Left renal pelvis (tissue), 4 donors: ENCODE data around the gene SOX10. TPM values are rescaled to one million over a fixed set of nuclear protein-coding genes. Genes with fewer than 3 reads are reported as not detected.

Experiments used
- DNase-seq, 4 donors: peaks; one replicate each; pipeline ENCODE4 v3.0.0-alpha.2; 2013; ENCODE audit warnings: low read depth in 4 of 4, low spot score in 3 of 4
- polyA plus RNA-seq, 4 donors: library from polyadenylated mRNA; unstranded; fragments of 120-200 nt; gene quantifications; one replicate each; pipeline ENCODE4 v1.2.1, GENCODE V29; 2013; ENCODE audit not compliant: insufficient read length in 4 of 4

Gene SOX10
- polyA plus RNA-seq, 4 donors, result 1.0 to 2.6 (median 1.9) TPM

GRCh38 chr22:38017272-38017920, 33.0 kb upstream of the SOX10 start:
- DNase-seq, result no peak

DNA sequence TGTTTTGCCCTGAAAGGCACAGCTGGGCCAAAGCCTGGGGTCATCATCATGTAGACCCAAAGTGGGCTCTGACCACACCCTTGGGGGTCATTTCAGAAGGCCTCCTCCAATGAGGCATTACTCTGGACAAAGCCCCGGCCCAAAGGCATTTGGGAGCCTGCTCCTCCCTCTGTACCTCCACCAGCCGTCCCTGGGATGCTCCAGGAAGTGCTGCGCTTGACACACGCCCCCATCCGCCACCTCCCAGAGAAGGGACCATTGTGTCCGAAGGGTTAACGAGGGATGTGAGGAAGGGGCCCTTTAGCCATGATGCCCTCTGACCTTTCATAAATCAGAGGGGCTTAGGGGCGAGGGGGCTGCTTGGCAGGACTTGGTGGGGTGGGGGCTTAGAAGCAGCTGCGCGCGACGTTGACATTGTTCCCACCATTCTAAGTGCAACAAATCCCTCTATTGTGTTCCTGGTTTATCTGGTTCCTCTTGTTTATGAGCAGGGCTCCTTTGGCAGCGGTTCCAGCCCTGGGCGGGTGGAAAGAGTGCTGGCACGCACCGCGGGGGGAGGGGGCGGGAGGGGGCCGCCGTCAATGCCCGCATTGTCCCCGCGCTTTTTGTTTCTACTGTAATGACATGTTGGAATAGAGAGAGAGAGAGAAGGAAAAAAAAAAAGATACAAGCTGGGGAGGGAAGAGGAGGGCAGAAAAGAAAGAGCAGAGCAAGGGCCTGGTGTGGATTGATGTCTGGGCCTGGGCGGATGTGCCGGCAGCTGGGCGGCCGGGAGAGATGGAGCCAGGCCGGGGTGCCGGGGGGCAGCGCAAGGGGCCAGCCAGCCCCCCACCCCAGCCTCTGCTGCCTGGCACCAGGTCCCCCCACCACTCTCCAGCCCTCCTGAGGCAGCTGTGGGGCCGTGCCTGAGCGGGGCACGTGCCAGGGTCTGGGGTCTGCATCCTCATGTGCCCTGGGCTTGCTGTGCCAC, 32.1 kb upstream of the SOX10 start:
- DNase-seq, result no peak

GRCh38 chr22:38014083-38014482, 29.7 kb upstream of the SOX10 start:
- no peak for DNase-seq

GRCh38 chr22:38012604-38013072, 28.3 kb upstream of the SOX10 start:
- no peak for DNase-seq

DNA sequence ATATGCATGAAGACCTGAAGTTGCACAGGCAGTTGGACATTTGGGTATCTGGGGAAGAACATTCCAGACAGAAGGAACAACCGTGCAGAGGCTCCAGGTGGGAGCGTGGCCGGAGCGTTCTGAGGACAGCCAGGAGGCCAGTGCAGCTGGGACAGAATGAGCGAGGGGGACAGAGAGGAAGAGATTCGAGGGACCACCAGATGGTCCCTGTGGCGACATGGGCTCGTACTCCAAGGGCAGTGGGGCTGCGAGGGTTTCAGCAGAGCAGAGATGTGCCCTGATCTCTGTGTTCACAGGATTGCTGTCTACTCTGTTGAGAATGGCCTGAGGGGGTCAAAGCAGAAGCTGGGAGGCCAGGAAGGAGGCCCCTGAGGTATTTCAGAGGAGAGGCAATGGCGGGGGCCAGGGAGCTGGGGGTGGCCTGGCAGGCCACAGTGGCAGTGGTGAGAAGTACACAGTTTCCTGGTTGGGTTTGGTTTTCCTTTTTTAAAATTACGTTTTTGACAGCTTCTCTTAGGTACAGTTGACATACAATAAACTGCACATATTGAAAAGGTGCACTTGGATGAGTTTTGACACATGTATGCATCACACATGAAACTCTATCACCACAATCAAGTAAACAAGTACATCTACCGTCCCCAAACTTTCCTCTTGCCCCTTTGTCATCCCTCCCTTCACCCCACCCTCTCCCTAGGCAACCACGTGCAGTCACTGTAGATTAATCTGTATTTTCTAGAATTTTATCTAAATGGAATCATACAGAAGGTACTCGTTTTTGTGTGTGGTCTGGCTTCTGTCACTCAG, 24.8 kb upstream of the SOX10 start:
- no peak for DNase-seq

DNA sequence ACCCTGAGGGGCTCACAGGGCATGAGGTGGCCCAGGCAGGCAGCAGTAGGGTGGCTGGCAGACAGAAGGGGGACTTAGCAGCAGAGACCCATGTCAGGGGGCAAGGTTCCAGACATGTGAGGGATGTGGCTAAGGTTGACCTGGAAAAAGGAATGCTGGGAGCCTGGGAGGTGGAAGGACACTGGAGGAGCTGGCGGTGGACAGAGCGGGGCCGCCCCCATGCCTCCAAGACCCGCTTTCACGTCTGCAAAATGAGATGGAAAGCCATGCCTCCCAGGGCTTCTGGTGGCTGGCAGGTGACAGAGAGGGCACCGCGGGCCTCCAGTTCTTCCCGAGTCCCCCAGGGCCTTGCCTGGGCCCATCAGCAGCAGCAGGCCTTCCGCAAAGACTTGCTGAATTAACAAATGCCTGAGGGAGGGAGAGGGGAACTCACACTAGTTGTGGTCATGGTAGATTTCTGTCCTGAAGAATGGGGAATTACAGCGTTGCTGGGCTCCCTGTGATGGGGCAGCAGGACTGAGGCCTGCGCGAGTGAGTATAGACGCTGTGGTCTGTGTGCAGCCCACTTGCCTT, 23.1 kb upstream of the SOX10 start:
- DNase-seq, result no peak

- DNase-seq, result no peak
Observed at GRCh38 chr22:38006906-38007305, 22.6 kb upstream of the SOX10 start.

GRCh38 chr22:38005943-38006342, 21.6 kb upstream of the SOX10 start:
- DNase-seq, result no peak

DNA sequence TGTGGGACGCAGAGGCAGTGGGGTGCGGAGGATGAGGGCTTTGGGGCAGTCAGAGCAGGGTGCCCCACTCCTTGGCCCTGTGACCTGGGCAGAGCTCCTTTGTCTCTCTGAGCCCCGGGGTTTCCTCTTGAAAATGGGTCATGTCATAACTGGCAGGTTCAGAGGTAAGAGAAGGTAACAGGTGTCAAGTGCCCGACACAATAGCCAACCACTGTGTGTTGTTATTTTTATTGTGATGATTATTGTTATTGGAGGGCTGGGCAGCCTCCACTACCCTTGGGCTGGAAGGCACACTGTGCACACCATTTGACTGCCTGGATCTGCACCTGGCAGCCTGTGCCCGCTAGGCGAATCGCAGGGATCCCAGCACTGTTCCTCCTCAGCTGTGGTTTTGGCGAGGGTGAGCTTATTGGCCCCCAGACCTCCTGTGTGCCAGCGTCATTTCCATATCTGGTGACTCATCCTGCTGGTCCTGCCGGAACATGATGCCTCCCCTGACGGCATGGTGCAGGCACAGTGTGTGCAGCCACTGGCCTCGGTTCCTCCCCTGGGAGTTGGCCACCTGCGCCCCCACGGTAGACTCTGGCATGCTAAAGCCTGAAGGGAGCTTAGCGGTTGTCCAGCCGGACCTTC, 15.4 kb upstream of the SOX10 start:
- DNase-seq, result no peak

- no peak for DNase-seq
Observed at GRCh38 chr22:37999236-37999635, 14.9 kb upstream of the SOX10 start.

DNA sequence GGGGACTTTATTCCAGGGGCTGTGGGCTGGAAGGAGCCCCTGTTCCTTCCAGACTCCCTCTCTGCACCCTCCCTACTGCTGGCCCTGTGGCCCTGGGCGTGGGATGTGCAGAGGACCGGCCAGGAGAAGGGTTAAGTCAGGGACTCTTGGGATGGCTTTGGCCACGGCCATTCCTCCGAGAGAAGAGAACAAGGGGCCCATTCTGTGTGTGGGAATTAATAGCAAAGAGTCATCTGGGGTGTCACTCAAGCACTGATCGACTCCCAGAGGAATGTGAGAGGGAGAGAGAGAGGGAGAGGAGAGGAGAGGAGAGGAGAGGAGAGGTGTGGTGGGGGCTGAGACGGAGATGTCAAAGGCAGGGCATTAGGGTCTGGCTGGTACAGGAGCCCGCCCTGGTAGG, 14.2 kb upstream of the SOX10 start:
- no peak for DNase-seq

- DNase-seq, result no peak
Observed at GRCh38 chr22:37996515-37997246, 12.3 kb upstream of the SOX10 start.

DNA sequence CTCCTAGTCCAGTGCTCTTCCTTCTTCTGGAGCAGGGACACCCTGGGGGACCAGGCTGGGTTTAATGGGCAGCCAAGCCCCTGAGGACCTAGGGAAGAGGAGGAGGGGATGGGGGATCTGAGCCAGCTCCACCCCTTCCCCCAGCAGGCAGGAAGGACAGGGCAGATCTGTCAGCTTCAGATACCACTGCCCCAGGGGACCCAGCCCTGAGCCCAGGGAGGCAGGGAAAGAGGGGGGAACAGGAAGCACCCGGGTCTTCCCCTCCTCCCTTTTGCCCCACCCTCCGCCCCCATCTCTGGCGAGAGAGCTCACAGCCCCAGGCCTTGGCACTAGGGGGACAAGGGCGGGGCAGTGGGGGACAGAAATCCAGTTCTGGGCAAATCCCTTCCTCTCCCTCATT, 11.7 kb upstream of the SOX10 start:
- no peak for DNase-seq

DNA sequence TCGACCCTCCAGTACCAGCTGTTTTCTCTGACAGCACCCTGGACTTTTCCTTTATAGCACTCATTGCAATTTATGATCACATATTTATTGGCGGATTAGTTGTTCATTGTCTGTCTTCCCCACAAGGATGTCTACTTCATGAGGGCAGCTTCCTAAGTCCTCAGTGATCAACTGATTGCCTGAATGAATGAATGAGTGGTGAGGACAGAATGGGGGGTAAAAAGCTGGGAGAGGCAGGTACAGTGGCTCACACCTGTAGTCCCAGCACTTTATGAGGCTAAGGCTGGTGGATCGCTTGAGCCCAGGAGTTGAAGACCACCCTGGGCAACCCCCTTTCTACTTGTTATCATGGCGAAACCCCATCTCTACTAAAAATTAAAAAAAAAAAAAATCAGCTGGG, 11.1 kb upstream of the SOX10 start:
- no peak for DNase-seq

DNA sequence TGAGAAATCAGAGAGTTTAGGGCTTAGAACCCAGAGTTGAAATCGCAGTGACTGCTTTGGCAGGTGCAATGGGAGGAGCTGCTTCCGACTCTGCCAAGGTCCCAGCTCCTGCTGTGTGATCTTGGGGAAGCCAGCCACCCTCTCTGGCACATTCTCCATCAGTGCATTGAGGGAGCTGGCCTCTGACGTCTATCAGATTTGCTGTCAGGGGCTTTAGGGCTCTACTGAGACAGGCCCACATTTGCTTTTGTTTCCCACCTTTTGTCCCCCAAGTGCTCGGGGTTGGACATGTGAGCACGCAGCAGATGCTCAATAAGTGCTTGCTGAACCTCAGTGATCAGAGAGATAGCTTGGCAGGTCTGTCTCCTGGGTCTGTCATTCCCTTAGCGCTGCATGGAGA, 10.6 kb upstream of the SOX10 start:
- DNase-seq, result no peak

- DNase-seq, result no peak
Observed at GRCh38 chr22:37994049-37994448, 9.7 kb upstream of the SOX10 start.

GRCh38 chr22:37991731-37992442, 7.5 kb upstream of the SOX10 start:
- no peak for DNase-seq

DNA sequence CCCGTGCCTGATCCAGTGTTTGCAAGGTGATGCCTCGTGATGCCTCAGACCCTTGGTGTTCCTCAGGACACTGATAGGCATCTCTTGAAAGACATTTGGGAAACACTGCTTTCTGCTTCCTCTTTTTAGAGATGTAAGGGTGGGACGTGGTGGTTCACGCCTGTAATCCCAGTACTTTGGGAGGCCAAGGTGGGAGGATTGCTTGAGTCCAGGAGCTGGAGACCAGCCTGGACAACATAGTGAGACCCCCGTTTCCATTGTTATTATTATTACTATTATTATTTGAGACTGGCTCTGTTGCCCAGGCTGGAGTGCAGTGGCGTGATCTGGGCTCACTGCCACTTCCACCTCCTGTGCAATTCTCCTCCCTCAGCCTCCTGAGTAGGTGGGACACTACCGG, 6.5 kb upstream of the SOX10 start:
- DNase-seq, result no peak

DNA sequence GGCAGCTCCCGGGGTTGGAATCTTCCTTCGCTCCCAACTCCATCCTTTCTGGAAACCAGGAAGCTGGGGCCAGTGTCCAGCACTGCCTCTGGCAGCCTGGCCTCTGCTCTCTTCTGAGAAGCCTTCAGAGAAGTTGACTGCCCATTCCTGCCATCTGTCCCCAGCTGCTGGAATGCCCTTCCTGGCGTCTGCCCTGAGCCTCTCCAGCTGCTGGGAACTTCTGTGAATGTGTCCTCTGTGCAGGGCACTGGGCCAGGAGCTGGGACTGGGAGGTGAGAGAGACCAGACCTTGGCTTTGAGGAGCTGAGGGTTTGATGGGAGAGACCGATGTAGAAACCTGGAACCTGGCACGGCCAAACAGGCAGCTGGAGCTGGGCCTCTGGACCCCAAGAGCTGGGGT, 5.9 kb upstream of the SOX10 start:
- no peak for DNase-seq
